Erythroblast (primary cell): Measurements from ENCODE around the gene RSPH6A.

Experiments
- GATA1 ChIP-seq: IDR thresholded peaks from 2 replicates; pipeline ENCODE4 v1.6.1; 2011; ENCODE audit warnings: low read depth, mild to moderate bottlenecking, control low read depth, low read length, moderate library complexity
- POLR2A ChIP-seq: IDR thresholded peaks from 2 replicates; pipeline ENCODE4 v1.6.1; 2011; ENCODE audit warnings: mild to moderate bottlenecking, low read length

DNA sequence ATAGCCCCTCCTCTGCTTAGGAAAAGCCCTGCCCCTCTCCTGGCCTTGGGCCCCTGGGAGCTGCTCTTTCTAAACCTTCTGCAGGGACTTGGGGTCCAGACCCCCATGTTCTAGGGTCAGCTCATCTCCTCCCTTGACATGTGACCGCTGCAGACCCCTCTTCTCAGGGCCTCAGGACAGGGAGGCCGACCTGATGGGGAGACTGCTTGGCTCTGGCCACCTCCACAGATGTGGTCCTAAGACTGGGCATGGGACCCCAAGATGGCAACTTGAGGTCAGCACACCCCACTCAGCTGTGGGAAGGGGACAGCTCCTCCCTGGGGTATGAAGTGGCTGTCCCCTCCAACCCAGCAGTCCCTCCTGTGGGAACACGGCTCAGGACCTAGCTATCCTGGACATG lies 42.2 kb downstream of the RSPH6A start:
- no peak for TF ChIP-seq POLR2A
- TF ChIP-seq GATA1, result no peak
